GM23338 (cell line): Measurements from ENCODE around the gene UBAP2. TPM values are rescaled to one million over a fixed set of nuclear protein-coding genes. Genes with fewer than 3 reads are reported as not detected.
A peak's percentile ranks its signal among the peaks of the same experiment; 100 is the strongest.

Experiments
- ATAC-seq: fragments of 200-7000 bp; cut with Tn5 transposase; 3 replicates; pipeline ENCODE4 v1.9.1; 2020
- DNase-seq: peaks from one replicate; pipeline ENCODE4 v3.0.0-alpha.2; 2015; ENCODE audit warnings: low spot score
- H2AFZ ChIP-seq: fragments of 200-600 bp; sonication (generic); 2 replicates; pipeline ENCODE4 v1.8.0; 2016; ENCODE audit warnings: antibody characterized with exemption, mild to moderate bottlenecking, moderate library complexity
- H3F3A ChIP-seq: fragments of 200-600 bp; sonication (generic); replicated peaks from 2 replicates; pipeline ENCODE4 v1.8.0; 2017; ENCODE audit warnings: antibody characterized with exemption, mixed run types, low read depth
- H3K27ac ChIP-seq: fragments of 200-600 bp; sonication (generic); 2 replicates; pipeline ENCODE4 v1.6.1; 2016; ENCODE audit warnings: low read depth
- H3K27me3 ChIP-seq: fragments of 200-600 bp; sonication (generic); 2 replicates; pipeline ENCODE4 v1.8.0; 2016; ENCODE audit warnings: mild to moderate bottlenecking, mixed run types, moderate library complexity; ENCODE audit not compliant: insufficient read depth
- H3K36me3 ChIP-seq: fragments of 200-600 bp; sonication (generic); 2 replicates; pipeline ENCODE4 v1.8.0; 2016; ENCODE audit warnings: mild to moderate bottlenecking; ENCODE audit not compliant: insufficient read depth
- H3K4me1 ChIP-seq: fragments of 200-600 bp; sonication (generic); 2 replicates; pipeline ENCODE4 v1.8.0; 2016; ENCODE audit warnings: mild to moderate bottlenecking, moderate library complexity; ENCODE audit not compliant: insufficient read depth
- H3K4me2 ChIP-seq: fragments of 200-600 bp; sonication (generic); 2 replicates; pipeline ENCODE4 v1.7.1; 2017; ENCODE audit warnings: mixed run types
- H3K4me3 ChIP-seq: fragments of 200-600 bp; sonication (generic); 2 replicates; pipeline ENCODE4 v1.6.1; 2016; ENCODE audit warnings: mixed run types
- H3K79me2 ChIP-seq: fragments of 200-600 bp; sonication (generic); replicated peaks from 2 replicates; pipeline ENCODE4 v1.8.0; 2017; ENCODE audit warnings: mild to moderate bottlenecking; ENCODE audit not compliant: insufficient read depth
- H3K9me2 ChIP-seq: fragments of 200-600 bp; sonication (generic); 2 replicates; pipeline ENCODE4 v1.8.0; 2017; ENCODE audit not compliant: insufficient read depth
- H4K20me1 ChIP-seq: fragments of 200-600 bp; sonication (generic); replicated peaks from 2 replicates; pipeline ENCODE4 v1.8.0; 2017; ENCODE audit warnings: mild to moderate bottlenecking; ENCODE audit not compliant: insufficient read depth
- H3K27ac Mint-ChIP-seq: 2 replicates; pipeline ENCODE4 v1.8.0; 2020; ENCODE audit warnings: inconsistent platforms, mild to moderate bottlenecking, moderate library complexity, mixed read lengths
- H3K27me3 Mint-ChIP-seq: 3 replicates; pipeline ENCODE4 v1.8.0; 2022; ENCODE audit warnings: low read depth, mild to moderate bottlenecking, moderate library complexity, mixed read lengths, inconsistent platforms; ENCODE audit not compliant: insufficient read depth, poor library complexity
- H3K36me3 Mint-ChIP-seq: 3 replicates; pipeline ENCODE4 v1.8.0; 2021; ENCODE audit warnings: low read depth, mild to moderate bottlenecking, inconsistent platforms, moderate library complexity, mixed read lengths
- H3K4me1 Mint-ChIP-seq: 3 replicates; pipeline ENCODE4 v1.8.0; 2020; ENCODE audit warnings: mild to moderate bottlenecking, inconsistent platforms, mixed read lengths
- H3K4me3 Mint-ChIP-seq: 3 replicates; pipeline ENCODE4 v1.8.0; 2021; ENCODE audit warnings: moderate library complexity, mild to moderate bottlenecking, inconsistent platforms, mixed read lengths
- H3K9me3 Mint-ChIP-seq: 3 replicates; pipeline ENCODE4 v1.8.0; 2020; ENCODE audit warnings: moderate library complexity, mild to moderate bottlenecking, inconsistent platforms, mixed read lengths
- CREB1 ChIP-seq: fragments of 250-450 bp; sonication (Bioruptor Pico); IDR thresholded peaks from 2 replicates; pipeline ENCODE4 v1.5.0; 2020; ENCODE audit warnings: low read depth, mild to moderate bottlenecking, moderate library complexity
- EZH2 ChIP-seq: fragments of 200-600 bp; sonication (generic); IDR thresholded peaks from one replicate; pipeline ENCODE4 v1.8.0; 2017; ENCODE audit warnings: antibody characterized with exemption, mild to moderate bottlenecking, low read depth; ENCODE audit not compliant: unreplicated experiment
- EZH2phosphoT487 ChIP-seq: fragments of 200-600 bp; sonication (generic); IDR thresholded peaks from one replicate; pipeline ENCODE4 v1.8.1; 2018; ENCODE audit warnings: antibody characterized with exemption; ENCODE audit not compliant: unreplicated experiment
- JUNB ChIP-seq: IDR thresholded peaks from one replicate; pipeline ENCODE4 v1.6.1; 2016; ENCODE audit warnings: antibody characterized with exemption; ENCODE audit not compliant: unreplicated experiment
- NANOG ChIP-seq: IDR thresholded peaks from 2 replicates; pipeline ENCODE4 v1.6.1; 2016; ENCODE audit warnings: antibody characterized with exemption, borderline replicate concordance
- POLR2AphosphoS5 ChIP-seq: IDR thresholded peaks from 2 replicates; pipeline ENCODE4 v1.6.1; 2016; ENCODE audit warnings: antibody characterized with exemption, low read depth
- STAT1 ChIP-seq: IDR thresholded peaks from one replicate; pipeline ENCODE4 v1.6.1; 2016; ENCODE audit warnings: antibody characterized with exemption; ENCODE audit not compliant: unreplicated experiment
- ZNF114 ChIP-seq: fragments of 250-450 bp; sonication (Bioruptor Pico); IDR thresholded peaks from 2 replicates; pipeline ENCODE4 v1.5.0; 2020; ENCODE audit warnings: mild to moderate bottlenecking, moderate library complexity
- ZNF331 ChIP-seq: fragments of 250-450 bp; sonication (Bioruptor Pico); IDR thresholded peaks from 2 replicates; pipeline ENCODE4 v1.5.0; 2020; ENCODE audit warnings: low read depth, mild to moderate bottlenecking, moderate library complexity
- polyA plus RNA-seq: library from polyadenylated mRNA; unstranded; fragments of >200 nt; fragmentation: Nextera tagmentation; extraction: Ambion mirVana; gene quantifications from 2 replicates; pipeline ENCODE4 v1.2.1, GENCODE V29; 2016
- total RNA-seq: library from RNA; depleted of rRNA; stranded (reverse); fragments of >200 nt; shearing (Covaris generic); gene quantifications from 2 replicates; pipeline ENCODE4 v1.2.3, GENCODE V29; 2014
- TF ChIP-seq, protein P1 (sequence below): fragments of 250-450 bp; sonication (Bioruptor Pico); IDR thresholded peaks from 2 replicates; pipeline ENCODE4 v1.5.0; 2020; ENCODE audit warnings: mild to moderate bottlenecking, moderate library complexity
- TF ChIP-seq, protein P2 (sequence below): IDR thresholded peaks from 2 replicates; pipeline ENCODE4 v1.6.1; 2016; ENCODE audit warnings: antibody characterized with exemption
- TF ChIP-seq, protein P3 (sequence below): IDR thresholded peaks from one replicate; pipeline ENCODE4 v1.6.1; 2018; ENCODE audit warnings: antibody characterized with exemption; ENCODE audit not compliant: unreplicated experiment
- TF ChIP-seq, protein P4 (sequence below), 2 experiments: fragments of 200-600 bp in 1 of 2; sonication (generic) in 1 of 2; conservative IDR thresholded peaks; 2 replicates each; pipeline versions ENCODE4 v1.5.1 to v1.6.1; 2016 to 2017; ENCODE audit warnings: antibody characterized with exemption in 2 of 2, low read depth in 2 of 2, mild to moderate bottlenecking in 2 of 2, moderate library complexity in 1 of 2

Gene UBAP2
- total and polyA plus RNA-seq, 2 experiments from 2014 or later, result 47.4 to 56.4 TPM

DNA sequence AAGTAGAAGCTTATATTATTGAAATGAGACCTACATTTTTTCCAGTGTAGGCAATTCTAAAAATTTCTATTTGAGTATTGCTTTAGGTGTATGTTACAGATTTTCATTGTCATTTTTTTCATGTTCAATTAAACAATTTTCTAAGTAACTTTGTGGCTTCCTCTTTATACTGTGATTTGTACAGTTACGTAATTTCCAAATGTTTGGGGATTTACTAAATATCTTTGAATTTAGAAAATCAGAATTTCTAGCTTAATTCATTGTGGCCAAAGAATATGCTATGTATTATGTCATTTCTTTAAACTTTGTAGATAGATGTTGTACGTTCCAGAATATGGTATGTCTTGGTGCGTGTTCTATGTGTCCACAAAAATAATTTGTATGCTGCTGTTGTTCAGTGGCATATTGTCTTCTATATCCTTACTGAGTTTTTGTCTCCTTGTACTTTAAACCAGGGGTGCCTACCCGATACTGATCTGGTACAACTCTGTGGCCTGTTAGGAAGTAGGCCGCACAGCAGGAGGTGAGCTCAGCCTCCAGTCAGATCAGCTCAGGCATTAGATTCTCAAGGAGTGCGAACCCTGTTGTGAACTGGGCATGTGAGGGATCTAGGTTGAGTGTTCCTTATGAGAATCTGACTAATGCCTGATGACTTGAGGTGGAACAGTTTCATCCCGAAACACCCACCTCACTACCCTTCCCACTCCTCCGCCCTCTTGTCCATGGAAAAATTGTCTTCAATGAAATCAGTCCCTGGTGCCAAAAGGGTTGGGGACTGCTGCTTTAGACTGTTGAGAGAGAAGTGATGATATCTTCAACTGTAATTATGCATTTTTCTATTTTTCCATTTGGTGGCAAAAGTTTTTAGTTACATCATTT, 168.2 kb downstream of the UBAP2 start:
- H3K79me2 ChIP-seq, result peaks cover 99% of the 10 kb centered on the region
- Mint-ChIP-seq H3K36me3 (no peaks in the 10 kb centered on the region), H3K4me3 (no peak overlapping the region), H3K4me1 (peaks cover 23% of the 10 kb centered on the region), H3K9me3 (no peaks in the 10 kb centered on the region), H3K27me3 (peaks cover 6% of the 10 kb centered on the region), H3K27ac (no peak overlapping the region)
- H2AFZ ChIP-seq, result no peak overlapping the region
- peaks cover 56% of the 10 kb centered on the region for H4K20me1 ChIP-seq
- H3K4me3 ChIP-seq, result no peak overlapping the region
- ATAC-seq (peak; percentile 83), DNase-seq (peak; percentile 58)
- no peaks in the 10 kb centered on the region for H3K9me2 ChIP-seq
- TF ChIP-seq ZNF114 (CRISPR knock-in tag) (no peak), STAT1 (no peak), EZH2phosphoT487 (no peak), EZH2 (no peak), ZNF331 (CRISPR knock-in tag) (no peak), CREB1 (CRISPR knock-in tag) (no peak), POLR2AphosphoS5 (no peak), NANOG (no peak), JUNB (no peak)
- TF ChIP-seq, protein P1, sequence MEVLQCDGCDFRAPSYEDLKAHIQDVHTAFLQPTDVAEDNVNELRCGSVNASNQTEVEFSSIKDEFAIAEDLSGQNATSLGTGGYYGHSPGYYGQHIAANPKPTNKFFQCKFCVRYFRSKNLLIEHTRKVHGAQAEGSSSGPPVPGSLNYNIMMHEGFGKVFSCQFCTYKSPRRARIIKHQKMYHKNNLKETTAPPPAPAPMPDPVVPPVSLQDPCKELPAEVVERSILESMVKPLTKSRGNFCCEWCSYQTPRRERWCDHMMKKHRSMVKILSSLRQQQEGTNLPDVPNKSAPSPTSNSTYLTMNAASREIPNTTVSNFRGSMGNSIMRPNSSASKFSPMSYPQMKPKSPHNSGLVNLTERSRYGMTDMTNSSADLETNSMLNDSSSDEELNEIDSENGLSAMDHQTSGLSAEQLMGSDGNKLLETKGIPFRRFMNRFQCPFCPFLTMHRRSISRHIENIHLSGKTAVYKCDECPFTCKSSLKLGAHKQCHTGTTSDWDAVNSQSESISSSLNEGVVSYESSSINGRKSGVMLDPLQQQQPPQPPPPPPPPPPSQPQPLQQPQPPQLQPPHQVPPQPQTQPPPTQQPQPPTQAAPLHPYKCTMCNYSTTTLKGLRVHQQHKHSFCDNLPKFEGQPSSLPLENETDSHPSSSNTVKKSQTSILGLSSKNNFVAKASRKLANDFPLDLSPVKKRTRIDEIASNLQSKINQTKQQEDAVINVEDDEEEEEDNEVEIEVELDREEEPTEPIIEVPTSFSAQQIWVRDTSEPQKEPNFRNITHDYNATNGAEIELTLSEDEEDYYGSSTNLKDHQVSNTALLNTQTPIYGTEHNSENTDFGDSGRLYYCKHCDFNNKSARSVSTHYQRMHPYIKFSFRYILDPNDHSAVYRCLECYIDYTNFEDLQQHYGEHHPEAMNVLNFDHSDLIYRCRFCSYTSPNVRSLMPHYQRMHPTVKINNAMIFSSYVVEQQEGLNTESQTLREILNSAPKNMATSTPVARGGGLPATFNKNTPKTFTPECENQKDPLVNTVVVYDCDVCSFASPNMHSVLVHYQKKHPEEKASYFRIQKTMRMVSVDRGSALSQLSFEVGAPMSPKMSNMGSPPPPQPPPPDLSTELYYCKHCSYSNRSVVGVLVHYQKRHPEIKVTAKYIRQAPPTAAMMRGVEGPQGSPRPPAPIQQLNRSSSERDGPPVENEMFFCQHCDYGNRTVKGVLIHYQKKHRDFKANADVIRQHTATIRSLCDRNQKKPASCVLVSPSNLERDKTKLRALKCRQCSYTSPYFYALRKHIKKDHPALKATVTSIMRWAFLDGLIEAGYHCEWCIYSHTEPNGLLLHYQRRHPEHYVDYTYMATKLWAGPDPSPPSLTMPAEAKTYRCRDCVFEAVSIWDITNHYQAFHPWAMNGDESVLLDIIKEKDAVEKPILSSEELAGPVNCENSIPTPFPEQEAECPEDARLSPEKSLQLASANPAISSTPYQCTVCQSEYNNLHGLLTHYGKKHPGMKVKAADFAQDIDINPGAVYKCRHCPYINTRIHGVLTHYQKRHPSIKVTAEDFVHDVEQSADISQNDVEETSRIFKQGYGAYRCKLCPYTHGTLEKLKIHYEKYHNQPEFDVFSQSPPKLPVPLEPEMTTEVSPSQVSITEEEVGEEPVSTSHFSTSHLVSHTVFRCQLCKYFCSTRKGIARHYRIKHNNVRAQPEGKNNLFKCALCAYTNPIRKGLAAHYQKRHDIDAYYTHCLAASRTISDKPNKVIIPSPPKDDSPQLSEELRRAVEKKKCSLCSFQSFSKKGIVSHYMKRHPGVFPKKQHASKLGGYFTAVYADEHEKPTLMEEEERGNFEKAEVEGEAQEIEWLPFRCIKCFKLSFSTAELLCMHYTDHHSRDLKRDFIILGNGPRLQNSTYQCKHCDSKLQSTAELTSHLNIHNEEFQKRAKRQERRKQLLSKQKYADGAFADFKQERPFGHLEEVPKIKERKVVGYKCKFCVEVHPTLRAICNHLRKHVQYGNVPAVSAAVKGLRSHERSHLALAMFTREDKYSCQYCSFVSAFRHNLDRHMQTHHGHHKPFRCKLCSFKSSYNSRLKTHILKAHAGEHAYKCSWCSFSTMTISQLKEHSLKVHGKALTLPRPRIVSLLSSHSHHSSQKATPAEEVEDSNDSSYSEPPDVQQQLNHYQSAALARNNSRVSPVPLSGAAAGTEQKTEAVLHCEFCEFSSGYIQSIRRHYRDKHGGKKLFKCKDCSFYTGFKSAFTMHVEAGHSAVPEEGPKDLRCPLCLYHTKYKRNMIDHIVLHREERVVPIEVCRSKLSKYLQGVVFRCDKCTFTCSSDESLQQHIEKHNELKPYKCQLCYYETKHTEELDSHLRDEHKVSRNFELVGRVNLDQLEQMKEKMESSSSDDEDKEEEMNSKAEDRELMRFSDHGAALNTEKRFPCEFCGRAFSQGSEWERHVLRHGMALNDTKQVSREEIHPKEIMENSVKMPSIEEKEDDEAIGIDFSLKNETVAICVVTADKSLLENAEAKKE (CRISPR knock-in tag), result no peak
- TF ChIP-seq, protein P2, sequence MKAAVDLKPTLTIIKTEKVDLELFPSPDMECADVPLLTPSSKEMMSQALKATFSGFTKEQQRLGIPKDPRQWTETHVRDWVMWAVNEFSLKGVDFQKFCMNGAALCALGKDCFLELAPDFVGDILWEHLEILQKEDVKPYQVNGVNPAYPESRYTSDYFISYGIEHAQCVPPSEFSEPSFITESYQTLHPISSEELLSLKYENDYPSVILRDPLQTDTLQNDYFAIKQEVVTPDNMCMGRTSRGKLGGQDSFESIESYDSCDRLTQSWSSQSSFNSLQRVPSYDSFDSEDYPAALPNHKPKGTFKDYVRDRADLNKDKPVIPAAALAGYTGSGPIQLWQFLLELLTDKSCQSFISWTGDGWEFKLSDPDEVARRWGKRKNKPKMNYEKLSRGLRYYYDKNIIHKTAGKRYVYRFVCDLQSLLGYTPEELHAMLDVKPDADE, result no peak
- TF ChIP-seq, protein P3, sequence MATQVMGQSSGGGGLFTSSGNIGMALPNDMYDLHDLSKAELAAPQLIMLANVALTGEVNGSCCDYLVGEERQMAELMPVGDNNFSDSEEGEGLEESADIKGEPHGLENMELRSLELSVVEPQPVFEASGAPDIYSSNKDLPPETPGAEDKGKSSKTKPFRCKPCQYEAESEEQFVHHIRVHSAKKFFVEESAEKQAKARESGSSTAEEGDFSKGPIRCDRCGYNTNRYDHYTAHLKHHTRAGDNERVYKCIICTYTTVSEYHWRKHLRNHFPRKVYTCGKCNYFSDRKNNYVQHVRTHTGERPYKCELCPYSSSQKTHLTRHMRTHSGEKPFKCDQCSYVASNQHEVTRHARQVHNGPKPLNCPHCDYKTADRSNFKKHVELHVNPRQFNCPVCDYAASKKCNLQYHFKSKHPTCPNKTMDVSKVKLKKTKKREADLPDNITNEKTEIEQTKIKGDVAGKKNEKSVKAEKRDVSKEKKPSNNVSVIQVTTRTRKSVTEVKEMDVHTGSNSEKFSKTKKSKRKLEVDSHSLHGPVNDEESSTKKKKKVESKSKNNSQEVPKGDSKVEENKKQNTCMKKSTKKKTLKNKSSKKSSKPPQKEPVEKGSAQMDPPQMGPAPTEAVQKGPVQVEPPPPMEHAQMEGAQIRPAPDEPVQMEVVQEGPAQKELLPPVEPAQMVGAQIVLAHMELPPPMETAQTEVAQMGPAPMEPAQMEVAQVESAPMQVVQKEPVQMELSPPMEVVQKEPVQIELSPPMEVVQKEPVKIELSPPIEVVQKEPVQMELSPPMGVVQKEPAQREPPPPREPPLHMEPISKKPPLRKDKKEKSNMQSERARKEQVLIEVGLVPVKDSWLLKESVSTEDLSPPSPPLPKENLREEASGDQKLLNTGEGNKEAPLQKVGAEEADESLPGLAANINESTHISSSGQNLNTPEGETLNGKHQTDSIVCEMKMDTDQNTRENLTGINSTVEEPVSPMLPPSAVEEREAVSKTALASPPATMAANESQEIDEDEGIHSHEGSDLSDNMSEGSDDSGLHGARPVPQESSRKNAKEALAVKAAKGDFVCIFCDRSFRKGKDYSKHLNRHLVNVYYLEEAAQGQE, result no peak
- TF ChIP-seq, protein P4, sequence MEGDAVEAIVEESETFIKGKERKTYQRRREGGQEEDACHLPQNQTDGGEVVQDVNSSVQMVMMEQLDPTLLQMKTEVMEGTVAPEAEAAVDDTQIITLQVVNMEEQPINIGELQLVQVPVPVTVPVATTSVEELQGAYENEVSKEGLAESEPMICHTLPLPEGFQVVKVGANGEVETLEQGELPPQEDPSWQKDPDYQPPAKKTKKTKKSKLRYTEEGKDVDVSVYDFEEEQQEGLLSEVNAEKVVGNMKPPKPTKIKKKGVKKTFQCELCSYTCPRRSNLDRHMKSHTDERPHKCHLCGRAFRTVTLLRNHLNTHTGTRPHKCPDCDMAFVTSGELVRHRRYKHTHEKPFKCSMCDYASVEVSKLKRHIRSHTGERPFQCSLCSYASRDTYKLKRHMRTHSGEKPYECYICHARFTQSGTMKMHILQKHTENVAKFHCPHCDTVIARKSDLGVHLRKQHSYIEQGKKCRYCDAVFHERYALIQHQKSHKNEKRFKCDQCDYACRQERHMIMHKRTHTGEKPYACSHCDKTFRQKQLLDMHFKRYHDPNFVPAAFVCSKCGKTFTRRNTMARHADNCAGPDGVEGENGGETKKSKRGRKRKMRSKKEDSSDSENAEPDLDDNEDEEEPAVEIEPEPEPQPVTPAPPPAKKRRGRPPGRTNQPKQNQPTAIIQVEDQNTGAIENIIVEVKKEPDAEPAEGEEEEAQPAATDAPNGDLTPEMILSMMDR (conservative IDR thresholded peaks at IDR 0.05; ENCODE audit: low read depth in 2 of 2), result no peak
- H3K27me3 ChIP-seq, result no peaks in the 10 kb centered on the region
- no peaks in the 10 kb centered on the region for H3K36me3 ChIP-seq
- no peak overlapping the region for H3K27ac ChIP-seq
- H3F3A ChIP-seq, result no peaks in the 10 kb centered on the region
- no peak overlapping the region for H3K4me2 ChIP-seq
- H3K4me1 ChIP-seq, result peaks cover 17% of the 10 kb centered on the region; the same call in 1 of the 2 replicates
